ENCODE data around the gene NCKAP5. TPM values are rescaled to one million over a fixed set of nuclear protein-coding genes. Genes with fewer than 3 reads are reported as not detected.

NCKAP5 gene
- total and polyA plus RNA-seq, 2 donors (not counting 1 experiment from before 2014, with no cell fraction given) = not detected

GRCh38 chr2:133241224-133241571, 327.1 kb downstream of the NCKAP5 start:
- TF ChIP-seq EZH2 (IDR thresholded peaks at IDR 0.05; ENCODE audit: borderline replicate concordance, insufficient read depth, low read depth, low read length, poor library complexity, severe bottlenecking) = no peak
- no peak for TF ChIP-seq CTCF (IDR thresholded peaks at IDR 0.05)
- H3K27me3 ChIP-seq (replicated peaks in 1 of 4; ENCODE audit: control extremely low read depth in 1 of 4, control insufficient read depth in 3 of 4, insufficient read depth in 4 of 4, low read length in 3 of 4) = no peaks in the 10 kb centered on the region
- Mint-ChIP-seq H3K27me3 (peaks cover 3% of the 10 kb centered on the region), H3K27ac (no peak overlapping the region), H3K9me3 (ENCODE audit: insufficient read depth) (no peaks in the 10 kb centered on the region), H3K4me1 (no peaks in the 10 kb centered on the region), H3K4me3 (no peak overlapping the region)
- H3K36me3 ChIP-seq (replicated peaks in 1 of 2; ENCODE audit: control extremely low read depth in 1 of 2, control insufficient read depth in 1 of 2, extremely low read depth in 1 of 2, insufficient read depth in 2 of 2, low read length in 1 of 2) = no peaks in the 10 kb centered on the region
- H3K4me2 ChIP-seq (replicated peaks; ENCODE audit: low read depth, low read length, poor library complexity, severe bottlenecking) = no peak overlapping the region
- H3K9me3 ChIP-seq (ENCODE audit: control extremely low read depth in 1 of 3, control insufficient read depth in 2 of 3, insufficient read depth in 1 of 3, low read length in 2 of 3) = no peaks in the 10 kb centered on the region
- CTCF ChIA-PET = no interaction called here
- H3K4me1 ChIP-seq (ENCODE audit: control insufficient read depth in 2 of 2, insufficient read depth in 2 of 2, low read length in 2 of 2) = no peaks in the 10 kb centered on the region
- intact Hi-C loops (cut with micrococcal nuclease) = no loop called here
- no peak for DNase-seq
- ATAC-seq (ENCODE audit: low read depth) = no peak
- H3K79me2 ChIP-seq (ENCODE audit: control insufficient read depth, insufficient read depth, low read length) = no peaks in the 10 kb centered on the region
- H3K9ac ChIP-seq (ENCODE audit: low read length) = no peak overlapping the region
- POLR2A ChIA-PET = no interaction called here
- H4K20me1 ChIP-seq (ENCODE audit: control insufficient read depth, insufficient read depth, low read length, poor library complexity, severe bottlenecking) = no peaks in the 10 kb centered on the region
- no peak overlapping the region for H3K27ac ChIP-seq (ENCODE audit: low read length in 2 of 2)
- no peak overlapping the region for H3K4me3 ChIP-seq (ENCODE audit: control extremely low read depth in 1 of 5, extremely low read depth in 1 of 5, insufficient read depth in 1 of 5, low read depth in 2 of 5, low read length in 4 of 5)
- 75% methylated on average over 2 of the region's 2 CpGs for WGBS (ENCODE audit: insufficient coverage)
- H2AFZ ChIP-seq (ENCODE audit: insufficient read depth, low read depth, low read length, poor library complexity, severe bottlenecking) = no peak overlapping the region

- Histone ChIP-seq H4K20me1 (ENCODE audit: control insufficient read depth, insufficient read depth, low read length, poor library complexity, severe bottlenecking) (no peaks in the 10 kb centered on the region), H3K79me2 (ENCODE audit: control insufficient read depth, insufficient read depth, low read length) (no peaks in the 10 kb centered on the region), H3K4me2 (replicated peaks; ENCODE audit: low read depth, low read length, poor library complexity, severe bottlenecking) (no peak overlapping the region), H2AFZ (ENCODE audit: insufficient read depth, low read depth, low read length, poor library complexity, severe bottlenecking) (no peak overlapping the region), H3K9ac (ENCODE audit: low read length) (no peak overlapping the region), H3K27me3 (replicated peaks in 1 of 4; ENCODE audit: control extremely low read depth in 1 of 4, control insufficient read depth in 3 of 4, insufficient read depth in 4 of 4, low read length in 3 of 4) (no peaks in the 10 kb centered on the region), H3K36me3 (replicated peaks in 1 of 2; ENCODE audit: control extremely low read depth in 1 of 2, control insufficient read depth in 1 of 2, extremely low read depth in 1 of 2, insufficient read depth in 2 of 2, low read length in 1 of 2) (no peaks in the 10 kb centered on the region), H3K9me3 (ENCODE audit: control extremely low read depth in 1 of 3, control insufficient read depth in 2 of 3, insufficient read depth in 1 of 3, low read length in 2 of 3) (no peaks in the 10 kb centered on the region), H3K4me3 (ENCODE audit: control extremely low read depth in 1 of 5, extremely low read depth in 1 of 5, insufficient read depth in 1 of 5, low read depth in 2 of 5, low read length in 4 of 5) (no peak overlapping the region), H3K4me1 (ENCODE audit: control insufficient read depth in 2 of 2, insufficient read depth in 2 of 2, low read length in 2 of 2) (no peaks in the 10 kb centered on the region), H3K27ac (ENCODE audit: low read length in 2 of 2) (no peak overlapping the region)
- DNase-seq (no peak), ATAC-seq (ENCODE audit: low read depth) (no peak)
- intact Hi-C loops (cut with micrococcal nuclease) = no loop called here
- ChIA-PET POLR2A (no interaction called here), CTCF (no interaction called here)
- 89% methylated on average over 3 of the region's 5 CpGs for WGBS (ENCODE audit: insufficient coverage)
- Mint-ChIP-seq H3K27me3 (peaks cover 3% of the 10 kb centered on the region), H3K27ac (no peak overlapping the region), H3K4me1 (no peaks in the 10 kb centered on the region), H3K9me3 (ENCODE audit: insufficient read depth) (no peaks in the 10 kb centered on the region), H3K4me3 (no peak overlapping the region)
- TF ChIP-seq EZH2 (IDR thresholded peaks at IDR 0.05; ENCODE audit: borderline replicate concordance, insufficient read depth, low read depth, low read length, poor library complexity, severe bottlenecking) (no peak), CTCF (IDR thresholded peaks at IDR 0.05) (no peak)
Observed at GRCh38 chr2:133240491-133241223, 327.6 kb downstream of the NCKAP5 start.
